GM10266 (cell line): ENCODE data around the gene C6orf89.

Experiments
- DNase-seq: peaks from one replicate; pipeline ENCODE4 v3.0.0; 2012; ENCODE audit errors: extremely low spot score
- CTCF ChIP-seq: IDR thresholded peaks from 2 replicates; pipeline ENCODE4 v1.5.1; 2012; ENCODE audit warnings: mild to moderate bottlenecking, low read depth; ENCODE audit not compliant: control insufficient read depth, insufficient read depth; ENCODE audit errors: missing control alignments

The C6orf89 gene

GRCh38 chr6:36954262-36954931, 68.6 kb downstream of the C6orf89 start, which contains the start of gene PI16:
PI16 (plus strand) TSS chr6:36954738; CDS start chr6:36954761, 23 bp downstream.
- DNase-seq: no peak
- TF ChIP-seq CTCF: no peak

GRCh38 chr6:36955136-36955535, 69.4 kb downstream of the C6orf89 start:
- TF ChIP-seq CTCF: no peak
- no peak for DNase-seq

DNA sequence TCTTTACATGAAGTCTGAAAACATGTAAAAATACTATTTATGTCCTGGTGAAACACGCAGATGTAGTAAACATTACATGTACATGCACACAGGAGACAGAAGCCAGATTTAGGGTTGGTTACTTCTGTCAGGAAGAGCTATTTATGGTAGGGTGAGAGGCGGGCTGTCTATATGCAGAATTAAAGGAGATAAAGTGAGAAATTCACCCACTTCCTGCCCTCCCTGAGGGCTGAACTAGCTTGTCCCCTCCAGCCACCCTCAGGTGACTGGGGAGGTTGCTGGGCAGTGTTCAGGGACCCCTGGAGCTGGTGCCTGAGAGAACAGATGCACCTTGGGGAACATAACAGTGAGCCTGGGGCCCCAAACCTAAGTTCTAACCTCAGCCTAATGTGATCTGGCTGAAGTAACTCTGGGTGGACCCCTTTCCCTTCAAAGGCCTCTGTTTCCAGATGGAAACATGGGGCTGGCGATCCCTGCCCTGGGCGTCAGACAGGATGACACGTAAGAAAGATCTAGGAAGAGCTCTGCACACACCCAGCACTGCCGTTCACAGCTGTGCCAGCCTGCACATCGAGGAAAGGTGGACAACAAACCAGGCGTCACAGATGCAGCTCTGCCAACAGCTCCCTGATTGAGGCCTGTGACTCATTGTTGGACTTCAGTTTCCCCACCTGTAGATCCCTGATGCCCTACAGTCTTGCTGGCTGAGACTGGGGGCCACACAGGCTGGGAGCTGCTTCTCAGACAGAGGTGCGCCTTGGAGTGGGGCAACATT, 70.1 kb downstream of the C6orf89 start:
- no peak for DNase-seq
- no peak for TF ChIP-seq CTCF

GRCh38 chr6:36956446-36956820, 70.7 kb downstream of the C6orf89 start:
- DNase-seq: no peak
- TF ChIP-seq CTCF: no peak

DNA sequence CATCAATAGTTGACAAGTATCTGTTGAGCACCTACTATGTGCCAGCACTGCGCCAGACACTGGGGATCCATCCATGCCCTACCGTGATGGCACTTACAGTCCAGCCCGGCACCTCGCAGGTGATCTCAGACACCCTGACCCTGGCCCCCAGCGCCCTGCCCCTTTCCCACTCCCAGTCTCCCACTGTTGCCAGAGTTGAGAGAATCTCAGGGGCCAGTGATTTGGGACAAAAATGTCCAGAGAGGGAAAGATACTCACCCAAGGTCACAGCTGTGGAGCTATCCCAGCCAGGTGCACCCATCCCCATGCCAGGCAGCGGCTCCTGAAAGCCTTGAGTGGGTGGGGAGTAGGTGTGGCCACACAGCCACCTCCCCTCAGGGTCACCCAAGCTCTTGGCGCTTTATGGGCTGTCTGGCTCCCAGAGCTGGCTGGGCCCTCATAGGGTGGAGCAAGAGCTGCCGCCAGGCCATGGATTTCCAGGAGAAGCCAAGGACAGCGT, 72.1 kb downstream of the C6orf89 start:
- no peak for TF ChIP-seq CTCF
- no peak for DNase-seq

- no peak for DNase-seq
- TF ChIP-seq CTCF: no peak
Observed at GRCh38 chr6:36958775-36959554, 73.2 kb downstream of the C6orf89 start.
